Ovary (tissue), 3 donors: Measurements from ENCODE around the gene LYPD5.

Experiments
- EP300 ChIP-seq: sonication (generic); formaldehyde crosslinking; IDR thresholded peaks from one replicate; pipeline ENCODE4 v1.6.1; 2017; ENCODE audit warnings: antibody characterized with exemption
- TF ChIP-seq, protein P1 (sequence below), 3 donors: fragments of 450-650 bp in 2 of 3; fragments of 200-600 bp in 1 of 3; IDR thresholded peaks; one replicate each; pipeline versions ENCODE4 v1.5.1 to v1.8.0; 2016 to 2022; ENCODE audit warnings: antibody characterized with exemption in 3 of 3, mild to moderate bottlenecking in 1 of 3
- donor health status: DM: no; HTN: no; CAD: no.

DNA sequence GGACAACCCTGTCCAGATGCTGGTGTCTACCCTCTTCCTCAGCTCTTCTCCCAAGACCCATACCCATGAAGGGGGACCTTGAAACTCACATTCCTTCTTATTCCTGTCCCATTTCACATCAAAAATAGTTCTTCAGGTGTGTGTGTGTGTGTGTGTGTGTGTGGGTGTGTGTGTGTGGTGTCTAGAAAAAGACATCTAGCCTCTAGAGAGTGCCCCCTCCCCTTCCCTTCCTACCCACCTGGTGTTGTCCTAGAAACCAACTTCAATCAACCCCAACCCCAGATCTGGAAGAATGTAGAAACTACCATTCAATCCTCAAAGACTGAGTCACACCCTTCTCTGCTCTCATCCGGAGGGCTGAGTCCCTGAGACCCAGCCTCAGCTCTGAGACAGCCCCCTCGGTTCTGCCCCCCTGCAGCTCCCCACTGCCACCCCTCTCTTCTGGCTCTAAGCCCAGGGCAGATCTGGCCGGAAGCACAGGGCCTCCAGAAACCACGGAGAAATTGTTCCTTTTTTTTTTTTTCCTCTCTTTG is 25.0 kb downstream of the LYPD5 start:
- TF ChIP-seq, protein P1, sequence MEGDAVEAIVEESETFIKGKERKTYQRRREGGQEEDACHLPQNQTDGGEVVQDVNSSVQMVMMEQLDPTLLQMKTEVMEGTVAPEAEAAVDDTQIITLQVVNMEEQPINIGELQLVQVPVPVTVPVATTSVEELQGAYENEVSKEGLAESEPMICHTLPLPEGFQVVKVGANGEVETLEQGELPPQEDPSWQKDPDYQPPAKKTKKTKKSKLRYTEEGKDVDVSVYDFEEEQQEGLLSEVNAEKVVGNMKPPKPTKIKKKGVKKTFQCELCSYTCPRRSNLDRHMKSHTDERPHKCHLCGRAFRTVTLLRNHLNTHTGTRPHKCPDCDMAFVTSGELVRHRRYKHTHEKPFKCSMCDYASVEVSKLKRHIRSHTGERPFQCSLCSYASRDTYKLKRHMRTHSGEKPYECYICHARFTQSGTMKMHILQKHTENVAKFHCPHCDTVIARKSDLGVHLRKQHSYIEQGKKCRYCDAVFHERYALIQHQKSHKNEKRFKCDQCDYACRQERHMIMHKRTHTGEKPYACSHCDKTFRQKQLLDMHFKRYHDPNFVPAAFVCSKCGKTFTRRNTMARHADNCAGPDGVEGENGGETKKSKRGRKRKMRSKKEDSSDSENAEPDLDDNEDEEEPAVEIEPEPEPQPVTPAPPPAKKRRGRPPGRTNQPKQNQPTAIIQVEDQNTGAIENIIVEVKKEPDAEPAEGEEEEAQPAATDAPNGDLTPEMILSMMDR (IDR thresholded peaks at IDR 0.05) = no peak
- no peak for TF ChIP-seq EP300
